NCI-H146 treated with DMSO at 0.1 percent for 48 hours (cell line): ENCODE data around the gene KLF16.

Experiments used
- DNase-seq: peaks from one replicate; lab custom pipeline; 2025; ENCODE audit not compliant: unreplicated experiment; lab: John Stamatoyannopoulos, UW

KLF16 gene

DNA sequence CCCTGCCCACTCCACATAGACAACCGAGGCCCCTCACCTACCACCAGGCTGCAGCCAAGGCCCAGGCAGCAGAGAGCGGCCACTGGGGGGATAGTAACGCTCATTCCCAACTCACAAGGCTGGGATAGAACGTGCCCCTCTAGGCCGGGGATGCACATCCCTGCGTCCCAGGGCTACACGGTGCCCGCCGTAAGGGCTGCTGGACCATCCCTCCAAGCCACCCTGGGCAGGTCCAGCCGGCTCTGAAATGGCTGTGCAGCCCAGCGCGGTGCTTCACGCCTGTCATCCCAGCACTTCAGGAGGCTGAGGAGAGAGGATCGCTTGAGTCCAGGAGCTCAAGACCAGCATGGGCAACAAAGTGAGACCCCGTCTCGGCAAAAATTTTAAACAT, 18.3 kb downstream of the KLF16 start:
- DNase-seq, result no peak

DNA sequence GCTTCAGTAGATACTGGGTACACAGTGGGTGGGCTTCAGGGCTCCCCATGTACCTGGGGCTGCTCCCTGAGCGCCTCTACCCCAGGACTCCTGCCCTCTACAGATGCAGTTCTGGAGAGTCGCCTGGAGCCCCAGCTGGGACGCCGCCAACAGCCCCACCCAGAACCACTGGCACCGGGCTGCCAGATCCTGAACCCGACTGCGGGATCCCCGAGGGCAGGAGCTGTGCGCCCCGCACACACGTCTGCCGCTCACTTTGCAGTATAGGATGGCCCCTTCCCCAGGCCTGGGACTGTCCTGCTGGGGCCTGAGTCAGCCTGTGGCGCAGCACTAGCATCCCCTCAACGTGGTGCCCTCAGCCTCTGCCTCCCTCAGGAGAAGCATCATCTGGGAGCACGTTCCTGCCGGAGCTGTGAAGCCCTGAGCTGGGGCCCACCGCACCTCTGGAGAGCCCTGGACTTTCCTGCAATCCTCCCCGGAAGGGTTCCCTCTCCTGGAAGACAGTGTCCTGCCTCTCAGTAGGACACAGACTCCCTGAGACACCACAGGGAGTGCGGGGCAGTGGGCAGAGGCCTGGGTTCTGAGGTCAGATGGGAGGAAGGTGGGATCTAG, 18.8 kb downstream of the KLF16 start:
- DNase-seq, result no peak

DNA sequence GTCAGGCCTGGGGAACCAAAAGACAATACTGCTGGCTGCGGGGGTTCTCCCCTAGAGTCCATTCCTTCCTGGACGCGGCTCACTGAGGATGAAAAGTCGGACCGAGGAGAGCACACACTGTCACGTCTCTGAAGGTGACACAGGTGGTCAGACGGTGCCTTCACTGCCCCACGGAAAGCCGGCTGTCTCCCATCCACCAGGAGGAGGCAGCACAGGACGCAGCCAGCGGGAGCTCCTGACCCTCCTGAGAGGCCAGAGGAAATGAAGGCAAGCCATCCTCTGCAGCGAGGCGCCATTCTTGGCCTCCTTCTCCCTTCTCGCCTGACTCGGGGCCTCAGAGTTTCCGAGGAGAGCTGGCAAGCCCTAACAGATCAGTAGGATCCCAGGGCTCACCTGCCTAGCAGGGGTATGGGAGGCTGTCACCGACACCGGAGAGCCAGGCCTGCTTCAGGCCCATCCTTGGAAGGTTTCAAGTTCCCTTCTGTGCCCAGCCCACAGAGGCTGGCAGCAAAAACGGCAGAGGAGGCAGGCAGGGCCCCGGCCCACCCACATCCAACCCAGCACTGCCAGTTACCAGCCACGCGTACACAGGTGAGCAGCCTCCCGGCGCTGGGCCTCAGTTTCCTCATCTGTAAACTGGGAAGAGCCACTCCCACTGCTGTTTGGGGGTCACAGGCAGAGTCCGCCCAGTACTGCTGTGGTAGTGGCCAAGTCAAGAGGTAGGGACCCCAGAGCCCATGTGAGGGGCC, 19.6 kb downstream of the KLF16 start:
- no peak for DNase-seq

DNA sequence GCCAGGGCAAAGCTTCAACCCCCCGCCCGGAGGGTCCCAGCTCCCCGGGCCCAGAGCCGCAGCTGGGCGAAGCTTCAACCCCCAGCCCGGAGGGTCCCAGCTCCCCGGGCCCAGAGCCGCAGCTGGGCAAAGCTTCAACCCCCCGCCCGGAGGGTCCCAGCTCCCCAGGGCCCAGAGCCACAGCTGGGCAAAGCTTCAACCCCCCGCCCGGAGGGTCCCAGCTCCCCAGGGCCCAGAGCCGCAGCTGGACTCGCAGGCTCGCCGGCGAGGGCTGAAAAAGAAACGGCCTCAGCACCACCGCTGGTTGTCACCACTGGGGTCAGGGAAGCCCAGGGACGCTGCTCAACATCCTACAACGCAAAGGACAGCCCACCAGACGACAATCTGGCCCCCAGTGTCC, 20.3 kb downstream of the KLF16 start:
- no peak for DNase-seq

DNA sequence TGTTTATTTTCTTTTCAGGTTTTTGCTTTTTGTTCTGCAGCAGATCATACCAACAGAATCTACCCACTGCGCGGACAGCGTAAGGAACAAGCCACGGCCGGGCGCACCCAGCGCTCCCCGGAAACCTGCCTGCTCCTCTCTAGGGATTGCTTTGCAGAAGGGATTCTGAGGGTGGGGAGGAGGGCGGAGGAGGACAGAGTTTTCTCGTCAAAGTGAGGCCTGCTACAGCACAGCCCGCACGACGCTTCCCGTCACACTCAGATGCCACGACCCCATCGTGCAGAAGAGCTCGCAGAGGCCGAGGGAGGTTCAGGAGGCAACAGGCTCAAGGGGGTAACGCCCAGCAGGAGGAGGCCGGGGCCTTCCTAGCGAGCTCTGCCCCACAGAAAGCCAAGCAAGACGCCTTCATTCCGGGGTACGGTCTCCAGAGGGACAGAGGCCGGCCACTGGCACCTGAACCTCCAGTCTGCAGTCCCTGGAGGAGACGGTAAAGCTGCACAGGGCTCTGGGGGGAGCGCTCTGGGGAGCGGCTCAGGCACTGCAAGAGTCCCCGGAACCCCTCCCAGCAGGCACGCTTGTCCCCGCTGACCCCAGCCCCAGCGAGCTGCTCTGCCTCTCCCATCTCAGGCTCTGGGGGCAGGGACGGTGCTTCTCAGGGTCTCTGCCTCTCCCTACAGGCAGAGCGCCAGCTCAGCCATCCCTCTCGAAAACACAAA, 22.0 kb downstream of the KLF16 start:
- no peak for DNase-seq

DNA sequence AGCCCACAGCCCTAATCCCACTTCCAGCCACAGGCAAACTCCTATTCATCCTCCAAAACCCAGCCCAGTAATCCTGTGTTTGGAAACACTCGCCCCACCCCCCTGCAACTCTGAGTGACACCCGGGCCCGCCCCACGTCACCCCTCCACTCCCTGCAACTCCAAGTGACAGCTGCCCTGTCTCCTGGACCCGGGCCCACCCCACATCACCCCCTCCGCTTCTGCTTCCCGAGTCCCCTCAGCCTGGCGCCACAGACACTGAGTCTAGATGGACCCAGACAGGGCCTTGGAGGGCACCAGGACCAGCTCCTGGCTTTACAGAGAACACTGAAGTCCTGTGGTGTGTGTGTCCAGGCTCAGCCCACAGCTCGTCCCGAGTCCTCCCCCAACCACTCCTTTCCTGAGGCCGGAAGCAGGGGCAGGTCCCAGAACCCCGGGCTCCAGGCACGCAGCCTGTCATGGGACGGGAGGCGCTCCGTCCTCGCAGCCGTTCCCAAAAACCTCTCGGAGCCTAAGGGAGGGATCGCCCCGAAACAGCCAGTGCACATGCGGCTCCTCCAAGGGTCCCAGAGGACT, 22.8 kb downstream of the KLF16 start:
- DNase-seq, result no peak

DNA sequence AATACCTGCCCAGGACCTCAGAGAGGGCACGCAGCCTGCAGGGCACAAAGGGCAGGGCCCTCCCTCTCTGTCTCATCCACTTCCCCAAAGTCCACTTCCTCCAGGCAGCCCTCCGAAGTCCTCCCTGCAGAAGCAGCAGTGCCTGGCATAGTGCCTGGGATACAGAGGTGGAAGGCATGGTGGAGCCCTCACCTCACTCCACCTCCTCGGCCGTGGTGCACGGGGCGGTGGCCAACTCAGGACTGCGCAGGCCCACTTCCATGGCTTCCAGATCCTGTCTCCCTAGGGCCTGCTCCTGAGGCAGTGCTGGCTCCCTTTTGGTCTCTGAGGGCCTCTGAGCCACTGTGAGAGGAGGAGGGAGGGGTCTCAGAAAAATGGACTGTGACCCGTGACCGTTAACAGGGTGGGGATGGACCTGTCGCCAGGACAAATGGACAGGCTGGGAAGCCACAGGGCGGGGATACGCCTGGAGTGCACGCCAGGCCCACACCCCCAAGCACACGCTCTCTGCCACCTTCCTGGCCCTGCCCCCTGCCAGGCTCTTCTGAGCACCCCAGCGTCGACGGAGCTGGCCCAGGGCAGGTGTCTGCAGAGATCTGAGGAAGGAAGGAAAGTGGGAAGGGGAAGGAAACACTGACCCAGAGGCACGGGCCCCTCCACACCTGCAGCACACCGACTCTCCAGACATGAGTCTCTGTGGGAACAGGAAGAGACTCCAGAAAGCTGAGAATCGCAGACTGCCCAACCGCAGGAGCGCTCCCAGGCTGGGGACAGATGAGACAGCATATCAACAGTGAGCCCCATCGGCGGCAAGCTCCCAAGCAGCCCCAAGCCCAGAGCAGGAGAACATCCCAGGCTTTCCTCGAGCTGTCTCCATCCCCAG, 23.5 kb downstream of the KLF16 start:
- no peak for DNase-seq

DNA sequence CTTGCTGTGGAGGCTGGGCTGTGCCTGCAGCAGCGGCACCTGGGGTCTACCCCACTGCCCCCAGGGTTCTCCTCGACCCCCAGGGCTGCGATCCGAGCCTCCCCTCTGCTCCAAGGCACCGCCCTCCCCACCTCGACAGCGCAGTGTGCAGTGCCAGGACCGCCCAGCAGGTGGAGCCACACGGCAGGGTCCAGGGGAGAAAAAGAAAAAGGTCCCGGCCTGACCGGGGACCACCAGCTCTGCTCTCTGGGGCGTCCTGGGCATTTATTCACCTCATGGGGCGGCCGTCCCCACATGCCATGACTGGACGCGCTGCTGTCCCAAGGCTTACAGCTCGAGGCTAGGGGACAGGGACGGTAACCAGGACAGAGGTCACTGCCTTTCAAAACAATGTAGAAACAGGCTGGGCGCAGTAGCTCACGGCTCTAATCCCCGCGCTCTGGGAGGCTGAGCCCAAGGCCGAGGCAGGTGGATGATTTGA, 25.7 kb downstream of the KLF16 start:
- no peak for DNase-seq

DNA sequence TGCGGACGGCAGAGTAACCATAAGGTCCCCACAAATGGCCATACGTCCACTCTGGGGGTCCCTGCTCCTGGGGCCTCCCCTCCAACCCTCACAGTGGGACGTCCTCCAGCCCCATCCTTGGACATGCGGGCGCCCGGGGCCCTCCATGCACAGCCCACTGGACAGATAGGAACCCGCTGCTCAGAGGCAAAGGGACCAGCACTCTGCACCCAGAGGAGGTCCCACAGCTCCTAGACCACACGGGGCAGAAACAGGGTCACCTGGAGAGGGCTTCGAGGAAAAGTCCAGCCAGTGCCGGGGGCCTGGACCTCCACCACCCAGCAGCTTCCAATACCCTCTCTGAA, 26.2 kb downstream of the KLF16 start:
- no peak for DNase-seq

DNA sequence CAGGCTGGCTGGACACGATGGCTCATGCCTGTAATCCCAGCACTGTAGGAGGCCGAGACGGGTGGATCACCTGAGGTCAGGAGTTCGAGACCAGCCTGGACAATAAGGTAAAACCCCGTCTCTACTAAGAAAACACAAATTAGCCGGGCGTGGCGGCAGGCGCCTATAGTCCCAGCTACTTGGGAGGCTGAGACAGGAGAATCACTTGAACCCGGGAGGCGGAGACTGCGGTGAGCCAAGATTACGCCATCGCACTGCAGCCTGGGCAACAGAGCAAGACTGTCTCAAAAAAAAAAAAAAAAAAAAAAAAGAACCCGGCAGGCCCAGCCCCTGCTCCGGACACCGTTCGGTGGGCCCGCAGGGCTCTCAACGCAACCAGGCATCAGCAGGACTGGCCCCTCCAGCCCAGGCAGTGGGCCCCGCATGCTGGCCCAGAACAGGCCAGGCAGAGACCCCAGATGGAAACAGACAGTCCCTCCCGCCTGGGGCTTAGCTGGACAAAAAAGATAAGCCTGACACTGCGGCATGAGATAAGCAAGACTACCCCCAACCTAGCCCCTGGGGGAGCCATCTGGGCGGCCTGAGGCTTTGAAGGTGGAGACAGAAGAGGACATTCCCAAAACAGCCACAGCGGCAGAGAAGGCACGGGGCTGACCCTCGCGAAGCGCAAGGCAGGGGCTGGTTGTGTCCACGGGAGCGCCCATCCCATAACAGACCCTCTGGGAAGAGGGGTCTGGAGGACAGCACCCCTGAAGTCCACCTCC, 26.7 kb downstream of the KLF16 start:
- DNase-seq, result no peak

DNA sequence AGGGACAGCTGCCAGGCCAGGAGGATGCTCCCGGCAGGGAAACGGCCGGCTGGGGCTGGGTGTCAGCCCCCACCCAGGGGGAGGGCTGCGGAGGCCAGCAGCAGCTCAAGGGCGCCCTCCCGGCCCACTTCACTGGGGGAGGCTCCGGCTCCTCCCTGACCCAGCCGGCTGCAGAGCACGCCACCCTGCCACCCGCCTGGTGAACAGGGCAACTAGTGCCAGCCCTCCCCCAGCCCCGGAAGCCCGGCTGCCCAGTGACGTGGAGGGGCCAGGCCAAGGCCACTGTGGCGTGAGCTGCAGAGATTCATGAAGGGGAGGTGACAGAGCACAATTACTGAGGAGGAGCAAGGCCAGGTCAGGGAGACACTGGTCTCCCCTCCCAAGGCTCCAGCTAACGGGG, 29.8 kb downstream of the KLF16 start:
- no peak for DNase-seq

DNA sequence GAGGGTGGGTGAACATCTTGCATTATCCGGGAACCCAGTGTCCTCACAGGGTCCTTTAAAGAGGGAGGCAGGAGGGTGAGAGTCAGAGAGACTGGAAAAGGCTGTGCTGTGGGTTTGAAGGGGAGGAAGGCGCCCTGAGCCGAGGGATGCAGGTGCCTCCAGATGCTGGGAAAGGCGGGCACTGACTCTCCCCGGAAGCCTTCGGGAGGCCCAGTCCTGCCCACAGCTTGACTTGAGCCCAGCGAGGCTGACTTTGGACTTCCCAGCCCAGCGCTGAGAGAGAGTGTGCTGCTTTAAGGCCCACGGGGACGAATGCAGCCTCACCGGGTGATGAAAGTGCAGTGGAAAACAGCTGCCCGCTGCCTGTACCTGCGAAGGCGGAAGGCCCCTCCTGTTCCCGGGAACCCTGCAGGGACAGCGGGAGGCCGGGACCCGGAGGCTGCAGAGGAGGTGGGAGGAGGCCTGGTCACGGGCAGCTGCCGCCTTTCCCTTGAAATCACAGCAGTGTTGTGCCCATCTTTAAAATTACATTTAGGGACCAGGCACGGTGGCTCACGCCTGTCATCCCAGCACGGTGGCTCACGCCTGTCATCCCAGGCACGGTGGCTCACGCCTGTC, 31.2 kb downstream of the KLF16 start:
- DNase-seq, result no peak

DNA sequence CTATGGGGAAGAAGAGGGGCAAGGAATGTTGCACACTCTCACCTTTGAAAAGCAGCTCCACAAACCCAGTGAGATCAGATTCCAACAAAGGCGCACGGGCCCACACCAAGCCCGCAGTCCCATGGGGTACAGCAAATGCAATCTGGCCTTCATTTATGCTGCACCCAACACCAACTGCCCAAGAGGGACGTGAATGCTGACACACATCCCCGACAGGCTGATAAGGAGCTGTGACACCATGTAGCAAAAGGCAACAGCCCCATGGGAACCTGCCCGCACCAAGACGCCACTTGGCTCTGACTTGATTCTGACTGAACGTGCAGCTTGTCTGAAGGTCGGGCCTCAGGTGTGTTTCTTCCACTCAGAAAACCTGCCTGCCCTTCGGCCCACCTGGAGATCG, 32.4 kb downstream of the KLF16 start:
- DNase-seq, result no peak

DNA sequence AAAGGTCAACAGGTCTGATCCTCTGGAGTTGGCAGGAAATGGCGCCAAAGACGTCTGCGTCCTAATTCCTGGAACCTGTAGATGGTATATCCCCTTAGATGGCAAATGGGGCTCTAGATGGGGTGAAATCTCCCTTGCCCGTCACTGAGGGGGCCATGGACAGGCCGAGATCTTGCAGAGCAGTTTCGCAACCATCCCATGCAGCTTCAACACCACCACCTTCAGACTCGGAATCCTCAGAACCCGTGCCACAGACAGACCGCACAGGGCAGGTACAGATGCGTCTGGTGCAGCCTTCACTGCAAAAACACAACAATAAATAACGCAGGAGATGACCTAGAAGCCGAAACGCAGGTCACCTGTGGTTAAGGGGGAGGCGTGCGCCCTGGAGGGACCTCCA, 32.8 kb downstream of the KLF16 start:
- DNase-seq, result no peak

DNA sequence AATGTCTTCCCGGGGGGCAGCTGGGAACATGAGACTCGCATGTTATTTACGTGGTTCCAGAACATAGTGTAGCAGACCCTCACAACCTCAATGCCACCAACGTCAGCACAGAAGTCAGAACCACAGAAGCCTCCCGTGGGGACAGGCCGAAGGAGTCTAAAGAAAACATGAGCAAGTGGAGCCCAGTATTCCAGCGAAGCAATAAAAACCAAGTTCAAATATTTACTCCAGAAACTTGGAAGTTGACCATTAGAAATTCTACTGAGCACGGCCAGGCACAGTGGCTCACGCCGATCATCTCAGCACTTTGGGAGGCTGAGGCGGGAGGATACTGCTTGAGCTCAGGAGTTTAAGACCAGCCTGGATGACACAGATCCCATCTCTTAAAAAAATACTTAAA, 33.4 kb downstream of the KLF16 start:
- DNase-seq, result no peak

DNA sequence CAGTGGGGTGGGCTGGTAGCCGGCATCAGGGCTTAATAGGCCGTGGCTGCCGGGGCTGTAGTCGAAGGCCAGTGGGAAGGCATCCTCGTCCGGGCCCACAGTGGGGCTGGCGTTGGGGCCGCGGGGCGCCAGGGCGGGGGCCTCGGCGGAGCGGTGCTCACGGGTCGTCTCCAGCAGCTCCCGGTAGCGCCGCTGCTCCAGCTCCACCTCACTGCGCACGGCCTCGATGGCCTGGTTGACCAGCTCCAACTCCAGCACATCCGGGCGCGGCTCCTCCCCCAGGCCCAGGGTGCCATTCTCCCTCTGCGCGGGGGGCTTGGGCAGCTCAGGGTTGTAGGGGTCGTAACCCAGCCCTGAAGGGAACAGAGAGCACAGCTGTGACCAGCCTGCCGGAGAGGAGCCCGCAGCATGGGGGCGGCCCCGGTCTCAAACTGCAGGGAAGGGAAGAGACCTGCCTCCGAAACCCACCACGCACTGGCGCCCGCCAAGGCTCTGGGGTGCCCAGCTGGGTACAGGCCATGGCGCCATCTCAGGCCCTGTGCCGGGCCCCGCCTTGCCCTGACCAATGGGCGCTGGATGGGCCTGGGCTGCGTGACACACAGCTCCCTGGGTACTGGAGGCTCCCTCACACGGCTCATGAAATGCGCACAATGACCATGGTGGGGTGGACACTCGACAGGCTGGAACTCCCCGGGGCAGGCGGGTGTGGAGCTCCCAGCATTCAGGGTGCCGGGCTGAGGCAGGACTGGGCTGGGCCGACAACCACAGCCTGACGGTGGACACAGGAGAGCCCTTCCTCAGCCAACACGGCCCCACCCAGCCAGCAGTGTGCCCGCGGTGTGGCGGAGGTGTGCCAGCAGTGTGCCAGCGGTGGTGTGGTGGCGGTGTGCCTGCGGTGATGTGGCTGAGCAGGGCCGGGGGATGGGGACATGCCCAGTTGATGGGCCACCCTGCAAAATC, 34.8 kb downstream of the KLF16 start:
- DNase-seq, result no peak

DNA sequence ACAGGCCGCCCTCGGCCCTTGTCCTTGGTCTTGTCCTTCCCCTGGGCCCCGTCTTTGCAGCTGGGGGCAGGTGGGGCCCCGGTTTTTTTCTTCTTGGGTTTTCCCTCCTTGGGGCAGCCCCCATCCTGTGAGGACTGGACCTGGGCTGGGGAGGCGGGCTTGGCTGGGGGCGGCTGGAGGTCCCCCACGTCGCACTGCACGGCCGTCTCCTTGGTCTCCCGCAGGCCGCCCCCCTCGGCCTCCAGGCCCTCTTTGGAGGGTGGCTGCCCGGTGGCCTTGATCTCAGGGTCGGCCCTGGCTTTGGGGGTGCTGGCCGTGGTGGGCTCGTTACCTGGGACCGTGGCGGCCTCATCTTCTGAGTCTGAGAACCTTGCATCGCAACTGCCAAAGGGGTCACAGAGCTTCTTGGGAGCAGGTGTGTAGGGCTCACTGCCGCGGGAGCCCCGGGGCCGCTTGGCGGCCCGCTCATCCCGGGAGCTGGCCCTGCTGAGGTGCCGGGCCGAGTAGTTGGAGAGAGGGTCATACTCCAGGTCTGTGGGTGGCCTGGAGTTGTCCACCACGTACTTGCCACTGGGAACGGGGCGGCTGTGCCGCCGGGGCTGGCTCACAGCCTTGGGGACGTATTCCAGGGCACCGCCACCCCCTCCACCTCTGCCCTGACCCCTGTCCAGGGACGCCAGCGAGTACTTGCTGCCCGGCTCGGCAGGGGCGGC, 35.7 kb downstream of the KLF16 start:
- no peak for DNase-seq
